Activated T-cell treated with anti-CD3 and anti-CD28 coated beads for 24 hours (primary cell): ENCODE results near the gene MILR1.
"Not testable (repeated sequence)": the region's sequence is repeated elsewhere in the genome, so short reads cannot be mapped to it uniquely, and the experiment has no call there.

Experiments used
- DNase-seq: peaks from one replicate; pipeline ENCODE4 v3.0.0-alpha.2; 2020; ENCODE audit warnings: low read depth

MILR1 gene

GRCh38 chr17:64471440-64471839, 22.5 kb downstream of the MILR1 start:
- DNase-seq, result no peak

GRCh38 chr17:64472564-64472963, 23.6 kb downstream of the MILR1 start:
- no peak for DNase-seq

GRCh38 chr17:64477849-64478248, 28.9 kb downstream of the MILR1 start:
- DNase-seq, result no peak

GRCh38 chr17:64480951-64481350, 32.0 kb downstream of the MILR1 start:
- DNase-seq, result no peak

GRCh38 chr17:64484380-64484779, 35.5 kb downstream of the MILR1 start:
- no peak for DNase-seq

GRCh38 chr17:64488301-64488700, 39.4 kb downstream of the MILR1 start:
- DNase-seq, result no peak

GRCh38 chr17:64491034-64491860, 42.3 kb downstream of the MILR1 start:
- DNase-seq, result no peak

GRCh38 chr17:64491994-64492393, 43.1 kb downstream of the MILR1 start:
- DNase-seq, result no peak

- DNase-seq, result no peak
Observed at GRCh38 chr17:64492481-64493109, 43.7 kb downstream of the MILR1 start.

GRCh38 chr17:64494121-64494520, 45.2 kb downstream of the MILR1 start:
- no peak for DNase-seq

- DNase-seq, result not testable (repeated sequence)
Observed at GRCh38 chr17:64495300-64495699, 46.4 kb downstream of the MILR1 start.

GRCh38 chr17:64496348-64496785, 47.5 kb downstream of the MILR1 start:
- DNase-seq, result no peak

- DNase-seq, result peak; percentile 92
Observed at GRCh38 chr17:64496786-64497564, 48.1 kb downstream of the MILR1 start, which contains the start of gene POLG2. POLG2 (minus strand) TSS chr17:64497054; CDS start chr17:64496968, 86 bp downstream.

- DNase-seq, result peak; percentile 29
Observed at GRCh38 chr17:64497565-64498035, 48.7 kb downstream of the MILR1 start.

GRCh38 chr17:64498308-64499203, 49.6 kb downstream of the MILR1 start:
- no peak for DNase-seq

- DNase-seq, result no peak
Observed at GRCh38 chr17:64499805-64500486, 51.0 kb downstream of the MILR1 start.

- DNase-seq, result no peak
Observed at GRCh38 chr17:64500487-64500859, 51.6 kb downstream of the MILR1 start.

- no peak for DNase-seq
Observed at GRCh38 chr17:64500862-64501765, 52.2 kb downstream of the MILR1 start.

- DNase-seq, result no peak
Observed at GRCh38 chr17:64502021-64502420, 53.1 kb downstream of the MILR1 start.

- no peak for DNase-seq
Observed at GRCh38 chr17:64502809-64503208, 53.9 kb downstream of the MILR1 start.
